Left renal cortex interstitium (tissue), 4 donors: ENCODE data around the gene MAST3. TPM values are rescaled to one million over a fixed set of nuclear protein-coding genes. Genes with fewer than 3 reads are reported as not detected.
A peak's percentile ranks its signal among the peaks of the same experiment; 100 is the strongest.

Source experiments
- DNase-seq, 4 donors: peaks; one replicate each; pipeline ENCODE4 v3.0.0-alpha.2; 2013; ENCODE audit warnings: low read depth in 4 of 4, low spot score in 2 of 4, missing footprints in 1 of 4
- polyA plus RNA-seq, 4 donors: library from polyadenylated mRNA; unstranded; fragments of 120-200 nt; gene quantifications; one replicate each; pipeline ENCODE4 v1.2.1, GENCODE V29; 2013; ENCODE audit not compliant: insufficient read length in 4 of 4

The MAST3 gene
- 1 to 10 TPM; 3.5 to 9.6 (median 6.3) TPM for polyA plus RNA-seq

- no peak for DNase-seq
These were observed at the start of gene MAST3 for GRCh38 chr19:18097217-18097992. MAST3 (plus strand) TSS chr19:18097778; CDS start chr19:18097793, 15 bp downstream.

GRCh38 chr19:18049385-18049784, 48.2 kb upstream of the MAST3 start:
- no peak for DNase-seq

- no peak for DNase-seq
These were observed 45.7 kb upstream of the MAST3 start for GRCh38 chr19:18051887-18052286.

GRCh38 chr19:18053576-18054219, 43.9 kb upstream of the MAST3 start:
- DNase-seq, result no peak

- DNase-seq, result no peak
These were observed 41.6 kb upstream of the MAST3 start for GRCh38 chr19:18055967-18056366.

- DNase-seq, result no peak
These were observed 40.0 kb upstream of the MAST3 start for GRCh38 chr19:18057557-18057956.

GRCh38 chr19:18058208-18059009, 39.2 kb upstream of the MAST3 start:
- peak; percentile 53 to 75 (median 66) for DNase-seq

- DNase-seq, result no peak
These were observed 38.3 kb upstream of the MAST3 start for GRCh38 chr19:18059297-18059696.

GRCh38 chr19:18059902-18060301, 37.7 kb upstream of the MAST3 start:
- DNase-seq, result no peak

GRCh38 chr19:18060472-18060871, 37.1 kb upstream of the MAST3 start:
- DNase-seq, result no peak

GRCh38 chr19:18062028-18062427, 35.5 kb upstream of the MAST3 start:
- DNase-seq, result no peak

- no peak for DNase-seq
These were observed 34.1 kb upstream of the MAST3 start for GRCh38 chr19:18063463-18063862.

GRCh38 chr19:18065173-18065495, 32.4 kb upstream of the MAST3 start:
- no peak for DNase-seq

GRCh38 chr19:18068395-18068794, 29.2 kb upstream of the MAST3 start:
- no peak for DNase-seq

- DNase-seq, result no peak
These were observed 28.2 kb upstream of the MAST3 start for GRCh38 chr19:18069383-18069782.

- DNase-seq, result no peak
These were observed 27.4 kb upstream of the MAST3 start for GRCh38 chr19:18070181-18070580.

- no peak for DNase-seq
These were observed 25.2 kb upstream of the MAST3 start for GRCh38 chr19:18072335-18072734.

GRCh38 chr19:18073197-18073596, 24.4 kb upstream of the MAST3 start:
- DNase-seq, result no peak

GRCh38 chr19:18074192-18074591, 23.4 kb upstream of the MAST3 start:
- DNase-seq, result no peak

GRCh38 chr19:18083929-18084684, 13.5 kb upstream of the MAST3 start:
- DNase-seq, result no peak
